Measurements from ENCODE around the gene DIDO1.

Gene DIDO1

DNA sequence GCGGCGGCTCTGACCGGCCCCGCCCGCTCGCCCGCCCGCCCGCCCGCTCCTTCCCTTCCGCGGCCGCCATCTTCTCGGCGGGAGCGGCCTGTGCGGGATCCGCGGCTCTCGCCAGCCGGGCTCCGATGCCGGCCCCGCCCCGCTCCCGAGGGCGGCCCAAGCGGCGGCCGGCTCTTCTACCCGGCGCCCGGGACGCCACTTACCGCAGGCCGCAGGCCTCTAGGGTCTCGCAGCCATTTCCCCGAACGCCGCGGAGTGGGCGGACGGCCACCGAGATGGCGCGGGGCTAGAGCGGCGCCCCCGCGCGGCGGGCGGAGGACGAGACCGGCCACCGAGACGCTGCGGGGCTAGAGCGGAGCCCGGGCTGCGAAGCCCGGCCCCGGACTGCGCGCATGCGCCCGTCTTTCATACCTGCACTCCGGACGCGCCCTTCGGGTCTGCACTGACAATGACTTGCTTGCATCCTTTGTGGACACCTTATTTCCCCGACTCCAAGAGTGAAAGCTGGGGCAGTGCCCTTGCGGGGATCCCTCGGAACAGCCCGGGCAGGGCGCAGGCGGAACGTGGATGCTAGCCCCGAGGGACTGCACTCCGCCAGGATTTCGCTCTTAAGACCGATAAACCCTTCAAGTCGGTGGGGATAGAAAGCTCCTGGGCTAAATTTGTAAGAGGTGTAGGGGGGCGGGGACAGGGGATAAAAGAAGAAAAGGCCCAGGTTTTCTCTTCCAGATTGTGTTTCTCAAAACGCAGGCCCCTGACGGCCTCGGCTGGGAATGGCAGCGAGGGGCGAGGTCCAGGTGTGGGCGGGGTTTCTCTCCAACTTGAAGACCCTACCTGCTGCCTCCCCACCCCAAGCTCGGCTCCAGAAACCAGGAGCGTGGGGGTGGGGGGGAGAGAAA lies at the start of gene DIDO1:
TSS of gene DIDO1 (minus strand) at position 277 of the 899 bp plus-strand sequence.
- peak; percentile 94 for DNase-seq (ENCODE audit: low spot score)

DNA sequence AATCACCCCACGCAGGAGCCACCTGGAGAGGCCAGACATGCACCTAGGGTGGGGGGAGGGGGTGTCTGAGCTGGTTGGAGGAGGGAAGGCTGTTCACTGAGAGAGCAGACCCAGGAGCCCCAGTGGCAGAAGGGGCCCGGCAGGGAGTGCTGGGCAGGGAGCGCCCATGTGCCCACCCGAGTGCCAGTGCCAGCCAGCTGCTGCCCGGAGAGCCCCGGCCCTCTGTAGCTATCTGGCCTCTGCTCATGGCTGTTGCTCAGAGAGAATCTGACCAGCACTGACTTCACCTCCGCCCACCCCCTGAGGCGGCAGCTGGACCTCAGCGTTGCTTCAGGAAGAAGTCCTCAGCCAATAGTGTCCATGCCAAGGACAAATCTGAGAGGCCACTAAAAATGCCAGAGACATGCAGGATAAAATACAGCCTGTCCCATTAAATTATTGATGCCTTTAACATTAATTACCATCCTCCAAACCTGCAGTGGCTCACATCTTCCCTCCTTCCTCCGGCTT lies 49.0 kb upstream of the DIDO1 start:
- DNase-seq (ENCODE audit: low spot score) = no peak

DNA sequence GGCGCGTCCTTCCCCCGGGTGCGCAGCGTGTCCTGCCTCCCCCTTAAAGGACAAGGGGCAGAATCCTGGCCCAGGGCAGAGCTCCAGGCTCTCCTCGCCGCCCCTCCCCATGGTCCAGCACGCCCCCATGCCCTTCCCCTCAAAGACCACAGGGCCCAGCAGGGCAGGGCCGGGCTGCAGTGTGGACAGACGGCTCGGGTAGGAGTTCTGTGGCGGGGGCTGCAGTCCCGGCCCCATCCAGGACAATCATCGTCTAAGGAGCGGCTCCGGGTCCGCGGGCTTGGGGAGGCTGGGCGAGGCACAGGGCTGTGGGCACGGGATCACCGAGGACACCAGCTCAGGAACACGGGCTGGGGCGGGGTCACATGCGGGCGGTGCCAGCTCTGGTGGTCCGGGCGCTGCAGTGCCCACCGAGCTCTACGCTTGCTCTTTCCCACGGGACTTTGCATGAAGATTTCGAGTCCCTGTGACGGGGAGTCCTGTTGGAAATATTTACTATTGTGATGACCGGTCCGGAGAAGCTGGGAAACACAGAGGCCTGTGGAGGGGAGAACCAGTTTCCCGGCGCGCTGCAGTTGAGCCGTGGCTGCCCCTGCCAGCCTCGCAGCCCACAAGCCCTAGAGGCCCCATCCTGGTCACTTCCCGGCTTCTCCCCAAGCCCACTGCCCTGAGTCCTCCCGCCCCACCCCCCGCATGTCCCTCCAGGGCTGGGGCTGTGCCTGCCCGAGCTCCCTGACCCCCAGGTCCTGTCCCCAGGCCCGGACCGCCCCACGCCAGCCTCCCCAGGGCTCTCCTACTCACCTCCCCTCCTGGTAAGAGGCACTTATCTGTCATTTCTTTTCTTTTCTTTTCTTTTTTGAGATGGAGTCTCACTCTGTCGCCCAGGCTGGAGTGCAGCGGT lies 46.8 kb upstream of the DIDO1 start:
- no peak for DNase-seq (ENCODE audit: low spot score)

DNA sequence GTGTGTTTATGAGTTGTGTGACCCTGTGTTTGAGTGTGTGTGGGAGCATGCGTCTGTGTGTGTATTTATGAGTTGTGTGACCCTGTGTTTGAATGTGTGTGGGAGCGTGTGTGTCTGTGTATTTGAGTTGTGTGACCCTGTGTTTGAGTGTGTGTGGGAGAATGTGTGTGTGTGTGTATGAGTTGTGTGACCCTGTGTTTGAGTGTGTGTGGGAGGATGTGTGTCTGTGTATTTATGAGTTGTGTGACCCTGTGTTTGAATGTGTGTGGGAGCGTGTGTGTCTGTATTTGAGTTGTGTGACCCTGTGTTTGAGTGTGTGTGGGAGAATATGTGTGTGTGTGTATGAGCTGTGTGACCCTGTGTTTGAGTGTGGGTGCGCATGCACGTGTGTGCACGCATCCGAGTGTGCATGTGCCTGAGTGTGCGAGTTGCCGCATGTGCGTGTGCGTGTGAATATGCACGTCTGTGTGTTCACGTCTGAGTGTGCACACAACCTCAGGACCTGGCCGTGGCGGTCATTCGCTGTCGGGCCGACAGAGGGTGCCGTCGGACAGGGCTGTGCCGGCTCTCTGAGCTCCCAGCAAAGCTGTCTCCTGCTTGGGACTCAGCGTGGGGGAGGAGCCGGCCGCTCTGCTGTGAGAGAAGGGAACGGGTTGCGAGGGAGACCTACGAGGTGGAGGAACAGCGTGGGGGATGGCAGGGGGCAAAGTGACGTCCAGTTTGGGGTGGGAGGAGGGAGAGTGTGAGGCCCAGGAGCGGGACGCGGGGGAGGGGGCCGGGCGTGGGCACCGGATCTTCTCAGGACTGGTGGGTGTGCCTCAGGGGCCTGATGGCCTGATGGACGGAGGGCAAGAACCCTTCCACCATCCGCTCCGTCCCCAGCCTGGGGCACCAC lies 45.9 kb upstream of the DIDO1 start:
- peak; percentile 44 for DNase-seq (ENCODE audit: low spot score)

DNA sequence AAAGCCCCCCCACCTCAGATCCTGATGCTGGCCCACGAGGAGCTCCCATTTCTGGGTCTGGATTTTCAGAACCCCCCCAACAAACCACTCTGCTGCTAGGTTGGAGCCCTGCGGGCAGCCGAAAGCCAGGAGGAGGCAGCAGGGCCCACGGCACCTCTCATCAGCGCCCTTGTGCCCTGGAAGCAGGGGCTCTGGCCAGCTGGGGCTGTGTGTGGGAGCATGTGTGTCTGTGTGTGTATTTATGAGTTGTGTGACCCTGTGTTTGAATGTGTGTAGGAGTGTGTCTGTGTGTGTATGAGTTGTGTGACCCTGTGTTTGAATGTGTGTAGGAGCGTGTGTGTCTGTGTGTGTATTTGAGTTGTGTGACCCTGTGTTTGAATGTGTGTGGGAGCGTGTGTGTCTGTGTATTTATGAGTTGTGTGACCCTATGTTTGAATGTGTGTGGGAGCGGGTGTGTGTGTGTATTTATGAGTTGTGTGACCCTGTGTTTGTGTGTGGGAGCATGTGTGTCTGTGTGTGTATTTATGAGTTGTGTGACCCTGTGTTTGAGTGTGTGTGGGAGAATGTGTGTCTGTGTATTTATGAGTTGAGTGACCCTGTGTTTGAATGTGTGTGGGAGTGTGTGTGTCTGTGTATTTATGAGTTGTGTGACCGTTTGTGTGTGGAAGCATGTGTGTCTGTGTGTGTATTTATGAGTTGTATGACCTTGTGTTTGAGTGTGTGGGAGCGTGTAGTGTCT lies 45.1 kb upstream of the DIDO1 start:
- no peak for DNase-seq (ENCODE audit: low spot score)

DNA sequence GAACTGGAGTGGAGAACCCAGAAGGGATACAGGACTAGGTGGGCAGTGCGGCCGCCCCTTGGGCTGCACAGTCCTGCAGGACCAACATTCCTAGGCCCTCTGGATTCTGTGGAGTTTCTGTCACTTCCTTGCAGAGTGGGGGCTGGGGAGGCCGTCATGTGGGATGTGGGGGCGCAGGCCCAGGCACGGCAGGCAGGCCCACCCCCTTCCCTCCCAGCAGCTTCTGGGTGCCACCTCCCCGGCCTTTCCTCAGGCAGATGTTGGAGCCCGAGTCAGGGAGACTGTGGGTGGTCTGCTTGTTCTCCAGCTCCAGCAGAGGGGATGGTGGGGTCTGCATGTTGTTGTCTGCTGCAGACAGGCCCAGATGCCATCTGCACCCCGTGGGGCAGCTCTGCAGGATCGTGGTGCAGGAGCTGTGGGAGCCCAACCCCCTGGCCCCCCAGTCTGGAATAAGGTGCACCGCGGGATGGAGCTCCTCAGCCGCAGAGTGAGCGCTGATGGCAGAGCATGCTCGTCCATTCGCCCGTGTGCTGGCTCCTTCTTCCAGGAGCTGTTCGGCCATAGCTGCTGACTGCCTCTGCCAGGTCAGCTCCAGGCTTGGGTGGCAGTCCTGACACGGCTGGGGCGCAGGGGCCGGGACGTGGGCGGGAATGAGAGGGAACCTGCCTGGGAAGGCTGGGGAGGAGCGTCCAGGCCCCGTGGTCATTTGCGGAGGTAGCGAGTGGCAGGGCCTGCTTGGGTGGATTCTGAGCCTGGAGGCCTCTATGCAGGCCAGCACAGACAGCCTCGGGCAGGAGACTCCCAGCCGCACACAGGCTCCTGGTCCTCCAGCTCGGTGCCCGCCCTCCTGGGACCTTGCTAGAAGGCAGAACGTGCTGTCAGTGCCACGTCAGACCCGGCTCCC lies 44.3 kb upstream of the DIDO1 start:
- no peak for DNase-seq (ENCODE audit: low spot score)

DNA sequence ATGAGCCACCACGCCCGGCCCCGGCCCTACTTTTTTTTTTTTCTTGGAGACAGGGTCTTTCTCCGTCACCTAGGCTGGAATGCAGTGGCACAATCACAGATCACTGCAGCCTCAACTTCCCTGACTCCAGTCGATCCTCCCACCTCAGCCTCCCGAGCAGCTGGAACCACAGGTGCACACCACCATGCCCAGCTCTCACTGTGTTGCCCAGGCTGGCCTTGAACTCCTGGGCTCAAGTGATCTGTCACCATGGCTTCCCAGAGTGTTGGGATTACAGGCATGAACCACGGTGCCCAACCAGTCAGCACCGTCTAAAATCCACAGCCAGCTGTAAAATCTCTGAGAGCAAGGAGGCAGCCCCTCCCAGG lies 43.6 kb upstream of the DIDO1 start:
- DNase-seq (ENCODE audit: low spot score) = no peak

DNA sequence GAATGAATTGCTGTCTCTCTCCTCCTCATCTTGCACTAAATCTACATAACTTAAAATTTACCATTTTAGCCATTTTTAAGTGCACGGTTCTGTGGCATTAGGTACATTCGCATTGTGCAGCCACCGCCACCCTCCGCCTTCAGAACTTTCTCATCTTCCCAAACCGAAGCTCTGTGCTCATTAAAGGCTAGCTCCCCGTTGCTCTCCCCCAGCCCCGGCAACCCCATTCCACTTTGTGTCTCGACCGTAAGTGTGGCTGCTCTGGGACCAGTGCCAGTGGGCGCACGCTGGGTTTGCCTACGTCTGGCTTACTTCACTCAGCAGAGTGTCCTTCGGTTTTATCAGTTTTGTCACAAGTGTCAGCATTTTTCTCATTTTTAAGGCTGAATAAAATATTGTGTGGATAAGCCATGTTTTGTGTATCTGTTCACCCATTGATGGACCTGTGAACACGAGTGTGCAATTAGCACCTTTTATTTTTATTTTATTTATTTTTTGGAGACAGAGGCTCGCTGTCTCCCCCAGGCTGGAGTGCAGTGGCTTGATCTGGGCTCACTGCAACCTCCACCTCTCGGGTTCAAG lies 43.0 kb upstream of the DIDO1 start:
- DNase-seq (ENCODE audit: low spot score) = no peak

DNA sequence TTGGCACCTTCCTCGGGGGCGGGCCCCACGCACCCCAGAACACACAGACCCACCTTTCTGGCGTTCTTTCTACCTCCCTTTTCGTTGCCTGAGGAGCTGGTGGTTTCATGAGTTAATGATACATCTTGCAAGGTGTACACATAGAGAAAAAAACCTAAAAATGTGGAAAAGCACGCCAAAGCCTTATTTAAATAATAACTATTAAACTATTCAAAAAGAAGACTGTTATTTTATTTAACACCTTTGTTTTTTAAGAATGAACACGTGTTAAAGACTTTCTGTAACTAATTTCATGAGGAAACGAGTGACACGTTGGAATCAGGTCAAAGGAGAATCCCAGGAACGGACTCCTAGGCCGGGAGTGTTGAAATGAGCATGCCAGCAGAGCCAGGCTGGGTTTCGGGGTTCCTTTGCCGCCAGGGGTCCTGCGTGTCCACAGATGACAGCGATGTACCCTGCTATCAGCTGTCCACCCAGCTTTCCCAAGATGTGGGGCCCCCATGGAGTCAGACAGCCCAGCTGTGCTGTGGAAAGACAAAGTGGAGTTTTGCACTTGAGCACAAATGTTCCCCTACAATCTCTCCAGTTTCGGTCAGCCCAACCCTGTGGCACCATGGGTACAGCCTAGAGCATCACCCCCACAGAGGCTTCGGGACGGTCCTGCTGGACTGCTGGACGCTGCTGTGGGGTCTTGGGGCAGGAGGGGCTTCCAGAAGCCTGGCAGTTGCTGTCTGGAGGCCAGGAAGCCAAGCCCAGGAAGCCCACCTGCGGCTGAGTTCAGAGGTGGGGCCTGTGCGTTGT lies 42.3 kb upstream of the DIDO1 start:
- no peak for DNase-seq (ENCODE audit: low spot score)

DNA sequence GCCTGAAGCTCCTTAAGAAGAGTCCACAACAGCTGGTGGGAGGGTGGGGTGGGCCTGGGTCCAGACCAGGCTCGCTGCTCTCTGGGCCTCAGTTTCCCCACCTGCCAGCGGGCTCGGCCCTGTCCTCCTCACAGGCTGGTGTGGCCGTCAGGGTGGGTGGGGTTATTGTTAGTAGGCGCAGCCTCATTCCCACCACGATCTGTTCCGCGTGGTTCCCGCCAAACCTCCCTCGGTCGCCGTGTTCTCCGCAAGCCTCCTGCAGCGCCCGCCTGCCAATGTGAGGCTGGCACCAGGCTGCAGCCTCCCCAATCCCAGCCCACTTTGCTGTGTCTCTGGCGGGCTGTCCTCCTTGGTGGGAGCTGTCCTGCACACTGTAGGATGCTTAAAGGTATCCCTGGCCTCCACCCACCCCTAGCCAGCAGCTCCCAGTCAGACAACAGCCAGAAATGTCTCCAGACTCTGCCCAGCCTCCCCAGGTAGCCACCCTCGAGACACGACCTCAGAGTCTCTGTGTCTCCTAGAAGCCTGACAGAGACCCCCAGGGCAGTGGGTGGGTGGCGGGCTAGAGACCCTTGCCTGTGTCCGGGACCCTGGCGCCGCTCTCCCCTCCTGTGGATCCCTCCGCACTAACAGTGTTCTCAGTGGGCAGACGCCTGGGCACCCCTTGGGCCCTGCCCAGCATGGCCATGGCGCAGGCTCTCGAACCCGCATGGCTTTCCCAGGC lies 41.5 kb upstream of the DIDO1 start:
- DNase-seq (ENCODE audit: low spot score) = no peak

DNA sequence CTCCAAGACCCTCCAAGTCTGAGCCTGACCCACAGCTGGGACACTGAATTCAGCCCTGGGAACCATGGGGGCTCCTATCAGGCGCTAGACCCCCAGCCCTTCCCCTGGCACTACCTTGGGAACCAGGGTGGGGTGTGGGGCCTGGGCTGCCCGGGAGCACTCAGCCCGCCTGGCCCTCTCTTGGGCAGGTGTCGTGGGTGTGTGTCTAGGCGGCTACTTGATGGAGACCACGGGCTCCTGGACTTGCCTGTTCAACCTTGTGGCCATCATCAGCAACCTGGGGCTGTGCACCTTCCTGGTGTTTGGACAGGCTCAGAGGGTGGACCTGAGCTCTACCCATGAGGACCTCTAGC lies 40.8 kb upstream of the DIDO1 start:
- DNase-seq (ENCODE audit: low spot score) = no peak

DNA sequence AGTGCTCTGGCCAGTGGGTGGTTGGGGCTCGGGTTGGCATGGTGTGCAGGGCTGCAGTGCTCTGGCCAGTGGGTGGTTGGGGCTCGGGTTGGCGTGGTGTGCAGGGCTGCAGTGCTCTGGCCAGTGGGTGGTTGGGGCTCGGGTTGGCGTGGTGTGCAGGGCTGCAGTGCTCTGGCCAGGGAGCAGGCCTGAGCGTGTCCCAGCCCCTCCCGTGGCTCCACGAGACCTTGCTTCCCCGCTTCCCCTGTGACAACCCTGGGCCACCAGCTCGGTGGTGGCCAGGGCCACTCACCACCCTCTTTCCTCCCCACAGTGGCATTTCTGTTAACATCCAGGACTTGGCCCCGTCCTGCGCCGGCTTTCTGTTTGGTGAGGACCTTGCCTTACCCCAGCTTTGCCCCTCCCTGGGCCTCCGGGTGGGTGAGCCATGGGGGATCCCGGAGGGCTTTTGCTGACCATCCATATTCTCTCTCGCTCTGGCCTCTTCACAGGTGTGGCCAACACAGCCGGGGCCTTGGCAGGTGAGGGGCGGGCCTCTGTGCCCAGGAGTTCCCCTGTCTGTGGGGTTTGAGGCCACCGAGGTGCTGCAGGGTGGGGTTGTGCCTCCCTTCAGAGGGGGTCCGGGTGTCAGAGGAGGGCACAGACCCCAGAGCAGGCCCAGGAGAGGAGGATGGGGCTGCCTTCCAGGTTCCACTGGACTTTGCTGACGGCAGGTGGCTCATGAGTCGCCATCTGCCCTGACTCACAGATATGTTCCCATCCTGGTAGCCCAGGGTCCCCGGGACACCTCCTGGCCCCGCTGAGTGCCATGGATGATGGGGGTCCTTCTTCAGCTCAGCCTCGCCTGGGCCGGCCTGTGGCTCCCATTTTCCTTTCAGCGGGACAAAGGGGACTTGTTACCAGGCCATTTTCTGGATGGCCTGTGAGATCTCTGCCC lies 40.2 kb upstream of the DIDO1 start:
- no peak for DNase-seq (ENCODE audit: low spot score)

DNA sequence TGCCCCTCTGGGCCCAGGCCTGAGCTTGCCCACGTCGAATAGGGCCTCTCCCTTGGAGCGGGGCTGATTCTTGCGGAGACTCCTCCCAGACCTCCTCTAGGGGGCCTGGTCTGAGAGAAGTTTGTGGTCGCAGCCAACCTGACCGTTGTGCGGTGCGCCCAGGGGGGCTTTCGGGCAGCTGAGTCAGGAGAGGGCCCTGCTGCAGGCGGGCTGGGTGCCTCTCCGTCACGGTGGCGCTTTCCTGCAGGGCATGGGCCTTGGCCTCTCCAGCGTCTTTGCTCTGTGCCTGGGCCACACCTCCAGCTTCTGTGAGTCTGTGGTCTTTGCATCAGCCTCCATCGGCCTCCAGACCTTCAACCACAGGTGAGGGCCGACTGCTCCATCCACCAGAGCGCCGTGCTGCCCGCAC lies 39.1 kb upstream of the DIDO1 start:
- DNase-seq (ENCODE audit: low spot score) = no peak

DNA sequence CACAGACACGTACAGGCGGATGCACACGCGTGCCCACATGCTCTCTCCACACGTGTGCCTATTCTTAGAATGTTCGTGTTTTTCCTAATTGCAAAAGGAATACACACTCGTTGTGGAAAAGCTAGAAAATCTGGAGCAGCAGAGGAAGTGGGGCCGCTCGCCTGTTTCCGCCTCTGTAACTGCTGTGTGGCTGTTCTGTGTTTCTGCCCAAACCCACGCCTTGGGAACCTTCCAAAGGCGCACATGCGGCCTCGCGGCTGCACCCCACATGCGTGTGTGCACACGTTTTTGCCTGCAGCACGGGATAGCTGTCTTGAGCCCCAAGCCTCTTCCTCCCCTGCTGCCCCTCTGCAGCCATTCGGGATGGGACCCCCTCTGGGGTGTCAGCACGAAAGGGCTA lies 38.4 kb upstream of the DIDO1 start:
- no peak for DNase-seq (ENCODE audit: low spot score)

DNA sequence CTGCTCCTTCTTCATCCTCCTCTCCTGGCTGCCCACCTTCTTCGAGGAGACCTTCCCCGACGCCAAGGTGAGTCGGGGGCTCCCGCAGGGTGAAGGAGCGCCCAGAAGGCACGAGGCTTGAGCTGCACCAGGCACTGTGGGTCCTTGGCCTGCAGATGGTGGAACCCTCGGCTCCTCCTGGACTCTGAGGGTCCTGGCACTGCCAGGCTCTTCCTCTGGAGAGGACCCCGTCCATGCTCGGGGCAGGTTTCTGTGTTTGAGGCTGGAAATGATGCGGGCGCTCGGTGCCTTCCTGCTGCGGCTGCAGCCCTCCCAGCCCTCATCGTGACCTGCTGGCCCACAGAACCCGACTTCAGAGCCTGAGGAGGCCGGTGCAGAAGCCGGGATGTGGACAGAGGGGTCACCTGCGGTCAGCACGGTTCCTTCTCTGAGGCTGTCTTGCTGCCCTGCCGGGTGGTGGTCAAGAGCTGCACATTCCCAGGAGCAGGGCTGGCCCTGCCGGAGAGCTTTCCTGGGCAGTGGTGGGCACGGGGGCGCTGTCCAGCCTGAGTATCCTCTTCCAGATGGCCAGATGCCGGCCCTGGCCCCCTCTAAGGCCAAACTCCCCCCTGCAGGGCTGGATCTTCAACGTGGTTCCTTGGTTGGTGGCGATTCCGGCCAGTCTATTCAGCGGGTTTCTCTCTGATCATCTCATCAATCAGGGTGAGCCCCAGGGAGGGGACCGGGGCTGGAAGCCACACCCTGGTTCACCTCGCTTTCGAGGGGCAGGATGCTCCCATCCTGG lies 37.5 kb upstream of the DIDO1 start:
- no peak for DNase-seq (ENCODE audit: low spot score)

DNA sequence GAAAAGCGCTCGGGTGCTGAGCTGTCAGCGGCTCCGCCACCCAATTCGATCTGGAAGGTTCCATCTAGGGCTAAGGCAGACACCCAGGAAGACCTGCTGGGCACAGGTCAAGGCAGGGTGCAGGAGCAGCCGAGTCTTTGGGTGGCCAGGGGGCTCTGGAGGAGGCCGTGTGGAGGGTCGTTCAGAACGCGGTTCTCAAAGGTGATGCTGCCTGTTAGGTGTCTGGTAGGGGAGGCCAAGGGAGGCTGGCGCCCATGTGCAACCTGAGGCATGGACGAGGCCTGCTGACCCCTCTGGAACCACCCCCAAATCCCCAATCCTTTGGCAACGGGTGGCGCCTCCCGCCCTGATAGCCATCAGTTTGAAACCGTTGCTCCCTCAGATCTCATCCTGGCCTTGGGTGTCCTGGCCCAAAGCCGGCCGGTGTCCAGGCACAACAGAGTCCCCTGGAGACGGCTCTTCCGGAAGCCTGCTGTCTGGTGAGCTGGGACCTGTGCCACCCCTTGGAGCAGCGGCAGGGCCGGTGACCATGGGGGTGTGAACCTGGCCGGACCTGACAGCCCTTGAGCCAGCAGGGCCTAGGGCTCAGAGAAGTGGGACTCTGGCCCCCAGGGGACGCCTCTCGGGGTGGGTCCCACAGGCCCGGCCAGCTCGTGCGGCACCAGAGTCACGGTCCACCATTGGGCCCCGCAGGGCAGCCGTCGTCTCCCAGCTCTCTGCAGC lies 36.7 kb upstream of the DIDO1 start:
- no peak for DNase-seq (ENCODE audit: low spot score)

Measured in hematopoietic multipotent progenitor cell treated with erythropoietin and hydrocortisone succinate and interleukin-3 and kit ligand, for 17 days (in vitro differentiated cells).